GM12872 (cell line): ENCODE measurements around the gene WBP1L.

Experiments
- CTCF ChIP-seq: IDR thresholded peaks from 3 replicates; pipeline ENCODE4 v1.5.1; 2011; ENCODE audit warnings: low read depth, mild to moderate bottlenecking, low read length, moderate library complexity; ENCODE audit not compliant: insufficient read depth

The WBP1L gene

GRCh38 chr10:102826148-102826796, 82.5 kb downstream of the WBP1L start:
- TF ChIP-seq CTCF = no peak

DNA sequence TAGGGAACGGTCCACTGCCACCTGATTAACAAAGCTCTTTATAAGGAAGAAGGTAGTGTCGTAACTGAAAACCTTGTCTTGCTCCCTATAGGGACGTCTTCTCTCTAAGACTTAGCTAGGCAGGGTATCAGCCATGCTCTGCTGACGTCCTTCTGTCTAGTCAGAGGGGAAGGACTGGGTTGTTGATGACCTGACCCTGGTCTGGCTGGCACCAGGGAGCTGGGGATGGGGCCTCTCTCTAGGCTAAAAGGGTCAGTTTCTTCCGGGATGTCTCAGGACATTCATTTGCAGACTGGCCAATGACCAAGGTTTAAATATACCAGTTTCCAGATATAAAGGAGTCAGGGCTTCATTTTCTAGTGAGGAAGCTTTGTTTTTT, 83.8 kb downstream of the WBP1L start:
- no peak for TF ChIP-seq CTCF

- no peak for TF ChIP-seq CTCF
Observed at GRCh38 chr10:102831322-102832071, 87.7 kb downstream of the WBP1L start.

GRCh38 chr10:102832248-102832647, 88.5 kb downstream of the WBP1L start:
- no peak for TF ChIP-seq CTCF

GRCh38 chr10:102832987-102833386, 89.2 kb downstream of the WBP1L start:
- TF ChIP-seq CTCF = no peak

GRCh38 chr10:102834143-102834542, 90.4 kb downstream of the WBP1L start:
- no peak for TF ChIP-seq CTCF

GRCh38 chr10:102835007-102835482, 91.3 kb downstream of the WBP1L start:
- TF ChIP-seq CTCF = peak; percentile 91
